Chondrocyte (in vitro differentiated cells): ENCODE data around the gene PMEL. TPM values are rescaled to one million over a fixed set of nuclear protein-coding genes. Genes with fewer than 3 reads are reported as not detected.
"Not testable (repeated sequence)": the region's sequence is repeated elsewhere in the genome, so short reads cannot be mapped to it uniquely, and the experiment has no call there.

Source experiments
- DNase-seq: peaks from one replicate; pipeline ENCODE4 v3.0.0; 2021; ENCODE audit warnings: mixed read lengths, low spot score
- H3K27ac Mint-ChIP-seq: one replicate; pipeline ENCODE4 v1.8.0; 2021; ENCODE audit warnings: mild to moderate bottlenecking, moderate library complexity, mixed read lengths; ENCODE audit not compliant: unreplicated experiment
- H3K27me3 Mint-ChIP-seq: 2 replicates; pipeline ENCODE4 v1.8.0; 2021; ENCODE audit warnings: low read depth, mixed read lengths
- H3K36me3 Mint-ChIP-seq: 2 replicates; pipeline ENCODE4 v1.8.0; 2021; ENCODE audit warnings: low read depth, mixed read lengths
- H3K4me1 Mint-ChIP-seq: 2 replicates; pipeline ENCODE4 v1.8.0; 2021; ENCODE audit warnings: low read depth, mild to moderate bottlenecking, mixed read lengths
- H3K4me3 Mint-ChIP-seq: one replicate; pipeline ENCODE4 v1.8.0; 2021; ENCODE audit warnings: mild to moderate bottlenecking, moderate library complexity, mixed read lengths; ENCODE audit not compliant: unreplicated experiment
- H3K9me3 Mint-ChIP-seq: 2 replicates; pipeline ENCODE4 v1.8.0; 2021; ENCODE audit warnings: low read depth, mixed read lengths
- CTCF ChIP-seq: fragments of 200-600 bp; sonication (generic); IDR thresholded peaks from 2 replicates; pipeline ENCODE4 v1.5.0; 2021; ENCODE audit warnings: antibody characterized with exemption, mild to moderate bottlenecking, moderate library complexity
- total RNA-seq: library from RNA; stranded (reverse); gene quantifications from 3 replicates; pipeline ENCODE4 v1.2.1, GENCODE V29; 2021

Gene PMEL
- total RNA-seq, 1 donor from 2014 or later = 0.45 TPM

- H3K36me3 Mint-ChIP-seq = peaks cover 7% of the 10 kb centered on the region
- peaks cover 15% of the 10 kb centered on the region for H3K4me1 Mint-ChIP-seq
- peak overlapping the region; percentile 91 for H3K27ac Mint-ChIP-seq
- peak overlapping the region; percentile 80 for H3K4me3 Mint-ChIP-seq
- no peaks in the 10 kb centered on the region for H3K27me3 Mint-ChIP-seq
- peak; percentile 68 for DNase-seq
- peak; percentile 15 for TF ChIP-seq CTCF
- H3K9me3 Mint-ChIP-seq = no peaks in the 10 kb centered on the region
These were observed 42.0 kb upstream of the PMEL start for GRCh38 chr12:56007564-56008559.

GRCh38 chr12:56004211-56004610, 38.4 kb upstream of the PMEL start:
- H3K36me3 Mint-ChIP-seq = peaks cover 7% of the 10 kb centered on the region
- no peaks in the 10 kb centered on the region for H3K9me3 Mint-ChIP-seq
- TF ChIP-seq CTCF = no peak
- H3K27ac Mint-ChIP-seq = no peak overlapping the region
- H3K4me3 Mint-ChIP-seq = no peak overlapping the region
- H3K4me1 Mint-ChIP-seq = peaks cover 24% of the 10 kb centered on the region
- H3K27me3 Mint-ChIP-seq = no peaks in the 10 kb centered on the region
- DNase-seq = peak; percentile 59

- H3K4me3 Mint-ChIP-seq, H3K27ac Mint-ChIP-seq, H3K9me3 Mint-ChIP-seq, H3K27me3 Mint-ChIP-seq, H3K36me3 Mint-ChIP-seq: not testable (repeated sequence)
- H3K4me1 Mint-ChIP-seq = peaks cover 19% of the 10 kb centered on the region
- peak; percentile 34 for DNase-seq
These were observed 37.5 kb upstream of the PMEL start for GRCh38 chr12:56003376-56003775.

- Mint-ChIP-seq H3K27ac (no peak overlapping the region), H3K4me3 (no peak overlapping the region), H3K4me1 (peaks cover 23% of the 10 kb centered on the region)
These were observed 35.8 kb upstream of the PMEL start for GRCh38 chr12:56001487-56002100.

GRCh38 chr12:55999999-56000540, 34.2 kb upstream of the PMEL start:
- H3K27ac Mint-ChIP-seq, H3K9me3 Mint-ChIP-seq, DNase-seq, H3K27me3 Mint-ChIP-seq, H3K36me3 Mint-ChIP-seq, H3K4me3 Mint-ChIP-seq: not testable (repeated sequence)
- H3K4me1 Mint-ChIP-seq = peaks cover 30% of the 10 kb centered on the region

More at GRCh38 chr12:56001487-56002100, 35.8 kb upstream of the PMEL start:
- H3K36me3 Mint-ChIP-seq = peaks cover 7% of the 10 kb centered on the region
- no peaks in the 10 kb centered on the region for H3K9me3 Mint-ChIP-seq
- no peak for TF ChIP-seq CTCF
- DNase-seq = no peak
- no peaks in the 10 kb centered on the region for H3K27me3 Mint-ChIP-seq

- H3K9me3 Mint-ChIP-seq, H3K4me3 Mint-ChIP-seq, H3K36me3 Mint-ChIP-seq: not testable (repeated sequence)
These were observed 33.7 kb upstream of the PMEL start for GRCh38 chr12:55999522-55999921.

More at GRCh38 chr12:55999522-55999921, 33.7 kb upstream of the PMEL start:
- not testable (repeated sequence) for DNase-seq, H3K27ac Mint-ChIP-seq, H3K27me3 Mint-ChIP-seq
- H3K4me1 Mint-ChIP-seq = peaks cover 30% of the 10 kb centered on the region
